Breast epithelium (tissue), 4 donors: ENCODE measurements around the gene RREB1. TPM values are rescaled to one million over a fixed set of nuclear protein-coding genes. Genes with fewer than 3 reads are reported as not detected.

Experiments
- DNase-seq, 2 donors: peaks; one replicate each; pipeline ENCODE4 v3.0.0-alpha.2; 2019; ENCODE audit warnings: low spot score in 2 of 2
- H3K27ac ChIP-seq, 2 donors: fragments of 200-600 bp; sonication (generic) in 1 of 2; one replicate each; pipeline ENCODE4 v1.5.1; 2016 to 2019; ENCODE audit warnings: mild to moderate bottlenecking in 1 of 2
- H3K27me3 ChIP-seq, 2 donors: fragments of 200-600 bp; sonication (generic) in 1 of 2; one replicate each; pipeline versions ENCODE4 v1.5.1 to v1.6.0; 2017 to 2019; ENCODE audit warnings: control low read depth in 1 of 2, mild to moderate bottlenecking in 1 of 2
- H3K36me3 ChIP-seq: fragments of 200-600 bp; one replicate; pipeline ENCODE4 v1.5.1; 2019
- H3K4me1 ChIP-seq, 2 donors: fragments of 200-600 bp; sonication (generic); one replicate each; pipeline ENCODE4 v1.5.1; 2016 to 2019; ENCODE audit warnings: control low read depth in 1 of 2
- H3K4me3 ChIP-seq, 3 donors: fragments of 200-600 bp; sonication (generic); 1 replicate in 2 of 3; 2 replicates in 1 of 3; pipeline ENCODE4 v1.5.1; 2016 to 2019; ENCODE audit warnings: mild to moderate bottlenecking in 3 of 3, moderate library complexity in 2 of 3
- H3K9me3 ChIP-seq, 2 donors: fragments of 200-600 bp; sonication (generic) in 1 of 2; one replicate each; pipeline ENCODE4 v1.5.1; 2016 to 2019; ENCODE audit warnings: control low read depth in 1 of 2
- POLR2A ChIP-seq: fragments of 450-650 bp; IDR thresholded peaks from one replicate; pipeline ENCODE4 v1.6.1; 2016; ENCODE audit warnings: antibody characterized with exemption, mild to moderate bottlenecking, moderate library complexity
- POLR2AphosphoS5 ChIP-seq, 3 donors: sonication (generic); formaldehyde crosslinking; IDR thresholded peaks; one replicate each; pipeline ENCODE4 v1.6.1; 2017; ENCODE audit warnings: antibody characterized with exemption in 3 of 3
- intact Hi-C: fragments of 100-400 bp; cut with DNase I; formaldehyde crosslinking; loops from one replicate; pipeline ENCODE4 v1.15.1; 2023; ENCODE audit warnings: low total_unique reads
- total RNA-seq, 3 donors: library from RNA; depleted of rRNA; stranded (reverse); fragments of >200 nt; gene quantifications; one replicate each; pipeline ENCODE4 v1.1.0, GENCODE V29; 2016
- TF ChIP-seq, protein P1 (sequence below), 3 donors: fragments of 450-650 bp; IDR thresholded peaks; one replicate each; pipeline ENCODE4 v1.5.1; 2016 to 2017; ENCODE audit warnings: antibody characterized with exemption in 3 of 3, mild to moderate bottlenecking in 3 of 3, moderate library complexity in 3 of 3

Gene RREB1
- total RNA-seq, 3 donors from 2014 or later: 36.0 to 39.8 (median 39.7) TPM

DNA sequence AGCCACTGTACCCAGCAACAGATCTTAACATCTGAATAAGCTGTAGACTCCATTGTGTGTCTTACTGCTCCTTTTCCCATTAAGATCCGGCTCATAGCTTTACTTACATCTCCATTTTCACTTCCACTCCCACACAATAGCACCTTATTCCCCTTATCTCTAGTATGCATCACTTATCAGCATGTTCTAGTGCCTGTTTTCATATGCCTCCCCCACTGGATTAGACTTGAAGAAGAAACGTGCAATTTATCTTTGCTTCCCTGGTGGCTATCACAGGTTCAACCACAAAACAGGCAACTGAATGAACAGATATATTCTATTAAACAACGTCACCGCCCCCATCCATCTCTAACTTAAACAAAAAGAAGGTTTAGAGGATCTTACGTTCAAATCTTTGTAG lies 193.2 kb downstream of the RREB1 start:
- DNase-seq: no peak
- TF ChIP-seq POLR2AphosphoS5 (IDR thresholded peaks at IDR 0.05) (no peak), POLR2A (no peak)
- TF ChIP-seq, protein P1, sequence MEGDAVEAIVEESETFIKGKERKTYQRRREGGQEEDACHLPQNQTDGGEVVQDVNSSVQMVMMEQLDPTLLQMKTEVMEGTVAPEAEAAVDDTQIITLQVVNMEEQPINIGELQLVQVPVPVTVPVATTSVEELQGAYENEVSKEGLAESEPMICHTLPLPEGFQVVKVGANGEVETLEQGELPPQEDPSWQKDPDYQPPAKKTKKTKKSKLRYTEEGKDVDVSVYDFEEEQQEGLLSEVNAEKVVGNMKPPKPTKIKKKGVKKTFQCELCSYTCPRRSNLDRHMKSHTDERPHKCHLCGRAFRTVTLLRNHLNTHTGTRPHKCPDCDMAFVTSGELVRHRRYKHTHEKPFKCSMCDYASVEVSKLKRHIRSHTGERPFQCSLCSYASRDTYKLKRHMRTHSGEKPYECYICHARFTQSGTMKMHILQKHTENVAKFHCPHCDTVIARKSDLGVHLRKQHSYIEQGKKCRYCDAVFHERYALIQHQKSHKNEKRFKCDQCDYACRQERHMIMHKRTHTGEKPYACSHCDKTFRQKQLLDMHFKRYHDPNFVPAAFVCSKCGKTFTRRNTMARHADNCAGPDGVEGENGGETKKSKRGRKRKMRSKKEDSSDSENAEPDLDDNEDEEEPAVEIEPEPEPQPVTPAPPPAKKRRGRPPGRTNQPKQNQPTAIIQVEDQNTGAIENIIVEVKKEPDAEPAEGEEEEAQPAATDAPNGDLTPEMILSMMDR (IDR thresholded peaks at IDR 0.05): no peak
- H3K27ac ChIP-seq: no peak overlapping the region
- H3K27me3 ChIP-seq: no peaks in the 10 kb centered on the region
- intact Hi-C loops: no loop called here
- peaks cover 3% of the 10 kb centered on the region for H3K36me3 ChIP-seq
- no peak overlapping the region for H3K4me3 ChIP-seq
- H3K9me3 ChIP-seq: no peaks in the 10 kb centered on the region
- no peaks in the 10 kb centered on the region for H3K4me1 ChIP-seq

Other genes starting within 250 kb of the RREB1 start
- gene SSR1, start 205.2 kb downstream of the RREB1 start, total RNA-seq: 10 to 100 TPM; 52.2 to 53.6 (median 53.4) TPM